ENCODE results near the gene RAD23A.

DNA sequence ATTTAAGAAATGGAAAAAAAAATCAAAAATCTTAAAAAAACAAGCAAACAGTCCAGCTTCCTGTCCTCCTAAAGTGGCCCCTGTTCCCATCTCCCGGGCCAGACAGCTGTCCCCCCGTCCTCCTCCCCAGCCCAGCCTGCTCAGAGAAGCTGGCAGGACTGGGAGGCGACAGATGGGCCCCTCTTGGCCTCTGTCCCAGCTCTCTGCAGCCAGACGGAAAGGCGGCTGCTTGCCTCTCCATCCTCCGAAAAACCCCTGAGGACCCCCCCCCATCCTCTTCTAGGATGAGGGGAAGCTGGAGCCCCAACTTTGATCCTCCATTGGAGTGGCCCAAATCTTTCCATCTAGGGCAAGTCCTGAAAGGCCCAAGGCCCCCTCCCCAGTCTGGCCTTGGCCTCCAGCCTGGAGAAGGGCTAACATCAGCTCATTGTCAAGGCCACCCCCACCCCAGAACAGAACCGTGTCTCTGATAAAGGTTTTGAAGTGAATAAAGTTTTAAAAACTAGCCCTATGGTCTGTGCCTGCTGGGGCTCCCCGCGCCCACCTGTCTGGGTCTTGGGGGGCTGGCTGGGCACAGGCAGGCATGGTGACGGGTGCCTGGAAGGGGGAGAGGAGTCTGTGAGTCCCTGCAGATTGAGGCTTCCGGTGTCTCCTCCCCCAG is 7.6 kb downstream of the RAD23A start:
- TF ChIP-seq POLR2A (IDR thresholded peaks at IDR 0.05; ENCODE audit: low read depth, low read length) (no peak), JUN (IDR thresholded peaks at IDR 0.05; ENCODE audit: borderline replicate concordance, insufficient read depth, insufficient read length, low read depth) (no peak), EZH2 (IDR thresholded peaks at IDR 0.05; ENCODE audit: borderline replicate concordance, low read depth, low read length, severe bottlenecking) (no peak), GATA2 (IDR thresholded peaks at IDR 0.05; ENCODE audit: insufficient read depth, insufficient read length, low read depth, low read length) (no peak), FOS (IDR thresholded peaks at IDR 0.05; ENCODE audit: borderline replicate concordance, insufficient read depth, low read length) (no peak), POLR2AphosphoS5 (IDR thresholded peaks at IDR 0.05; ENCODE audit: insufficient read depth, low read depth, low read length) (peak; percentile 58)
- TF ChIP-seq, protein P1, sequence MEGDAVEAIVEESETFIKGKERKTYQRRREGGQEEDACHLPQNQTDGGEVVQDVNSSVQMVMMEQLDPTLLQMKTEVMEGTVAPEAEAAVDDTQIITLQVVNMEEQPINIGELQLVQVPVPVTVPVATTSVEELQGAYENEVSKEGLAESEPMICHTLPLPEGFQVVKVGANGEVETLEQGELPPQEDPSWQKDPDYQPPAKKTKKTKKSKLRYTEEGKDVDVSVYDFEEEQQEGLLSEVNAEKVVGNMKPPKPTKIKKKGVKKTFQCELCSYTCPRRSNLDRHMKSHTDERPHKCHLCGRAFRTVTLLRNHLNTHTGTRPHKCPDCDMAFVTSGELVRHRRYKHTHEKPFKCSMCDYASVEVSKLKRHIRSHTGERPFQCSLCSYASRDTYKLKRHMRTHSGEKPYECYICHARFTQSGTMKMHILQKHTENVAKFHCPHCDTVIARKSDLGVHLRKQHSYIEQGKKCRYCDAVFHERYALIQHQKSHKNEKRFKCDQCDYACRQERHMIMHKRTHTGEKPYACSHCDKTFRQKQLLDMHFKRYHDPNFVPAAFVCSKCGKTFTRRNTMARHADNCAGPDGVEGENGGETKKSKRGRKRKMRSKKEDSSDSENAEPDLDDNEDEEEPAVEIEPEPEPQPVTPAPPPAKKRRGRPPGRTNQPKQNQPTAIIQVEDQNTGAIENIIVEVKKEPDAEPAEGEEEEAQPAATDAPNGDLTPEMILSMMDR (IDR thresholded peaks at IDR 0.05; ENCODE audit: extremely low read depth in 1 of 2, insufficient read depth in 1 of 2, low read depth in 1 of 2, low read length in 2 of 2), result no peak
- TF ChIP-seq, protein P2, sequence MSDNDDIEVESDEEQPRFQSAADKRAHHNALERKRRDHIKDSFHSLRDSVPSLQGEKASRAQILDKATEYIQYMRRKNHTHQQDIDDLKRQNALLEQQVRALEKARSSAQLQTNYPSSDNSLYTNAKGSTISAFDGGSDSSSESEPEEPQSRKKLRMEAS (IDR thresholded peaks at IDR 0.05; ENCODE audit: insufficient read depth, insufficient read length), result no peak
